ENCODE results near the gene CRIM1.

Gene CRIM1

DNA sequence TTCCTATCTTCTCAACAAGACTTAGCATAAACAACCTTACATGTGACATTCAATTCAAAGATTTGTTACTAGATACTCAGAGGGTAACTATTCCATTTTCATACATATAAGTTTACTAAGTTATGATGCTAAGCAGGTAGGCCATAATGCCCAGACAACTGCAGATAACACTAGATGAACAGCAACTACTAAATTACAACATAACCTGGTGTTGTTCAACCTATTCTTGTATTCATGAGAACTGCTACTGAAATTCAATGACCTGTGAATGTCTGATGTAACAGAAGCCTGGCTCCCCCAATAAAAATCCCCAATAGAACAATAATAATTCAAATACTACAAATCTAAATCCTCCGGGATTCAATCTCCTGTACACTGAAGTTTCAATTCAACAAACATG lies 217.6 kb downstream of the CRIM1 start:
- no peak for DNase-seq (ENCODE audit: low read depth in 2 of 2, low spot score in 1 of 2)

DNA sequence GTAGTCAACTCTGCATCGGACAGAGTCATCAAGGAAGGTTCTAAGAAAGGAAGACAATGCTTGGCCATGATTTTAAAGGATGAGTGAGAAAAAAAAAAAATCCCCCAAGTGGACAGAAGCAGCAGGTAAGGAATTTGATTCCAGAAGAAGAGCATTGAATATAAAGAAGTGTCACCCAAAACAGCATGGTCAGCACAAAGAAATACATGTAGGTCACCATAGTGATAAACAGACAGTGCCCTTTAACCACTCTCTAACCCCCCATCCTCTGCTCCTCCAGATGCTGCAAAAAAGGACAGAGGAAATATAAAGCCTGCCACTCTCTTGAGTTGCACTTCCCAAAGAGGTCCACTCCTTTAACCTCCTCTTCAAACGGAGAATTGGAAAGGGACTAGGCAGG lies 219.0 kb downstream of the CRIM1 start:
- no peak for DNase-seq (ENCODE audit: low read depth in 2 of 2, low spot score in 1 of 2)

DNA sequence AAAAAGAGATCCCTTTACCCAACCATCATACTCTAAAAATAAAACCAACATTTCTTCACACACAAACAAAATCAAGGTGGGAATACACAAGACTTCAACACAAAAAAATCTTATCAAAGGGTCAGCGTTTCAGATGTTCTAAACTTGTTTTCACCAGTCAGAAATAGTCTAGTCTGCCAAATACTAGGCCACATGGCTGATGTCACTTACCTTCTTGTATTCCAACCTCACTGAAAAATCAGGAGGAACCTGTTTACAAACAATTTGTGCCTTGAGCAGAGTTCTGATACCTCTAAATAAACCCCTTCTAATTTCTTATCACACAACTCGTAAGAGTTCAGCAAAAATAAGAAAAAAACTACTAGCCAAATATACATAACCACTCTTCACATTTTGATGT lies 222.3 kb downstream of the CRIM1 start:
- no peak for DNase-seq (ENCODE audit: low read depth in 2 of 2, low spot score in 1 of 2)

DNA sequence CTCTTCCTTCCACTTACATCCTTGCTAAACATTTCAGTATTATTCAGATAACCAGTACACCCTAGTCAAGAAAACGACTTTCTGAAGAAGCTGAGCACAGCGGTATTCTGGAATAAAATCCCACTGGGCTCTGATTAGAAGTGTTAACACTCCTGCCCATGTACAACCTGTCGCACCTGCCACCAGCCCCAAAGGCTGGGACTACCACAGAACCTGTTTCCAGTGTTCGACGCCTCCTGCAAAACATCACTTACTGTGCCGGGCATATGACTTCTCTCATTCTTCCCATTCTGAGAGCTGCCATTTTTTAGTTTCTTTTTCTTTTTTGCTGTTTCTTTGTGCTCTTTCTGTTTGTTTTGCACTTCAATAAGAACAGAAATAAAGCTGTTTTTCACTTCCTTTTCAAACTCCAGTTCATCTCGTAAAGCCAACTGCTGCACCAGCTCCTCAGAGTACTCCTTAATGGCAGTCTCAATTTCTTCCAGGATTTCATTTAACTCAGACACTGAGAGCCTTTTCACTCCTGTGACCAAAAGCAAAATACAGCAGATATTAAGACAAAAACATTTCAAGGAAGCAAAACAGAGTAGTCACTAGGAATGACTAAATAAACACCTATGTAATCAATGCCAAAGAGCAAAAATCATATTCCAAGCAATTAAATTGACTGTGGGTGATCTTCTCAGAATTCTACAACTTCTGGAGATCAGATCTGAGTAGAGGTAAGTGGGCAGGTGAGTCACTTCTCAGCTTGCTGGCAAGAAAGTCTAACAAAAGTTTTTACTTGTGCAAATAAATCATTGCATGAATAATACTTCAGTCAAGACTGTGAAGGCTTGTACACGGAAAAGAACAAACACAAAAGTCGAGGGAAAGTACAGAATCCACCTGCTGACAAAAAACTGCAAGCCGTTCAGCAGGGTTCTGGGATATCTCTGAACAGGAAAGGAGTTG lies 223.0 kb downstream of the CRIM1 start:
- no peak for DNase-seq (ENCODE audit: low read depth in 2 of 2, low spot score in 1 of 2)

DNA sequence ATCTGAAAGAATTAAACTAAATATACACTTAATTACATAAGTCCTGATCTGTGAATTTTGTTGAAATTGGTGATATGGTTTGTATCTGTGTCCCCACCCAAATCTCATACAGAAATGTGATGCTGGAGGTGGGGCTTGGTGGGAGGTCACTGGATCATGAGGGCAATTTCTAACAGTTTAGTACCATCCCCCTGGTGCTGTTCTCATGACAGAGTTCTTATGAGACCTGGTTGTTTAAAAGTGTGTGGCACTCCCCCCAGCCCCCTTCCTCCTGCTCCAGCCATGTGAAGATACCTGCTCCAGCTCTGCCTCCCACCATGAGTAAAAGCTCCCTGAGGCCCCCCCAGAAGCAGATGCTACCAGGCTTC lies 223.7 kb downstream of the CRIM1 start:
- DNase-seq (ENCODE audit: low read depth in 2 of 2, low spot score in 1 of 2) = no peak

DNA sequence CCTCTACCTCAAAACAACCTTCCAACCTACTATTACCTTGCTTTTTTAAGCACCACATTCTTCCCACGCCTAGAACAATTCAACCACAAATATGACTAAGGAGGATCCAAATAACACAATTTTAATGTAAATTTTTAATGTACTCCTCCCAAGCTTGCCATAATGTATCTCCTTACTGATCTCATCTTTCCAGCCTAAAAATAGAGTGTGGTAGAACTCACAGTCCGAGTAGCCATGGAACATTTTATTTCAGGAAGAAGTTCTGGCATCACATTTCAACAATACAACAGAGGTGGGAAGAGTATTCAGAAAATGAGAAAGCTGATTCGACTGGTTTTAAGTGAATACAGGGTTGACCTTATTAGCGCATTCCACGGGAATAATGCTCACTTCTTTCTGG lies 227.0 kb downstream of the CRIM1 start:
- no peak for DNase-seq (ENCODE audit: low read depth in 2 of 2, low spot score in 1 of 2)

DNA sequence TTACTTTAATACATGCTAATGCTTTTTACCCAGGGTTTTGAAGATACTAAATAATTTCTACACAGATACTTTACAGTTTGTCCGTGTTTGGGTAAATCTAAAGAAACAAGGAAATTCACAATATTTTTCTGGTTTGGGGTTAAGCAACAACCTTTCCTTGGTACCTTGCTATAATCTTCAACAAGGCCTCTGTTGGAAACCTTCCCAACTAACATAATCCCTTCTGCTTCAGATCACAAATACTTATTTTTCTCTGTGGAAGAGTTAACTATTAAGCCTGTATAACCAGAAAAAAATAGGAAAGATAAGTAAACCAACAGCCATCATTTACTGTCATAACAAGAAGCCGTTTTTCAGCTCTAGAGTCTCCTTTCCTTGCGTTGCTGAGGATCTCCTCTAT lies 227.4 kb downstream of the CRIM1 start:
- no peak for DNase-seq (ENCODE audit: low read depth in 2 of 2, low spot score in 1 of 2)

DNA sequence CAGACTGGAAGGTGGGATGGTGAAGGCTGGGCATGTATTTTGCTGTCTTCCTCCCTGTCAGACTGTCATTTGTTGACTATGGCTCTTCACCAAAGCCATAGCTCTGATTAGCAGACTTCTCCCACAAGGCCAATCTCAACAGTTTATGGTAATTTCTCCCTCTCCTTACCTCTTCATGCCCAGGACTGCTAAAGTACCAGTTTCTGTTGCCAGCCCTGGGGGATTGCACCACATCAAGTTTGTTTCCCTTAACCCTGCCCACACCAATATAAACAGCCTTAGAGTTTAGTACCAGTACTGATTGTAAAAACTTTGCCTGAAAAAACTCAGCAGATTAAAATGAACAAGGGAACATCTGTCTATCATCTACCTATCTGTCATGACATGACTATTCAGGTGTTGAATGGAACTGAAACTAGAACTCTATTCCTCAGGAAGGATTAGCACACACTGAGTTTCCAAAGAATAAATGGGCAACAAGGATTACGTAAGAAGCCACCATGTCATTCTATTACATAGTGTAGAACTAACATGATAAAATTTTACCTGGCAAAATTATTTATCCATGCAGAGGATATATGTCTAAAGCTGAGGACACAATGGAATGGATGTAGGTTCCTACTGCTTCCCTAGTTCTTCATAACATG lies 228.7 kb downstream of the CRIM1 start:
- DNase-seq (ENCODE audit: low read depth in 2 of 2, low spot score in 1 of 2) = no peak

DNA sequence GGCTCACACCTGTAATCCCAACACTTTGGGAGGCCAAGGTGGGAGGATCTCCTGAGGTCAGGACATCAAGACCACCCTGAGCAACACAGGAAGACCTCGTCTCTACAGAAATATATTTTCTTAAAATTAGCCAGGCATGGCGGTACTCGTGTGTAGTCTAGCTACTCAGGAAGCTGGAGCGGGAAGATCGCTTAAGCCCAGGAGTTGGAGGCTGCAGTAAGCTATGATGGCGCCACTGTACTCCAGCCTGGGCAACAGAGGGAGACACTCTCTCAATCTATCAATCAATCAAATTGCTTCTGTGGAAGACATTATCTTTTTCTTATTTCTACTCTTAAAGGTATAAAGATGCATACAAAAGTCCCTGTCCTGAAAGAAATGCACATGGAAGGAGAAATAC lies 231.1 kb downstream of the CRIM1 start:
- no peak for DNase-seq (ENCODE audit: low read depth in 2 of 2, low spot score in 1 of 2)

DNA sequence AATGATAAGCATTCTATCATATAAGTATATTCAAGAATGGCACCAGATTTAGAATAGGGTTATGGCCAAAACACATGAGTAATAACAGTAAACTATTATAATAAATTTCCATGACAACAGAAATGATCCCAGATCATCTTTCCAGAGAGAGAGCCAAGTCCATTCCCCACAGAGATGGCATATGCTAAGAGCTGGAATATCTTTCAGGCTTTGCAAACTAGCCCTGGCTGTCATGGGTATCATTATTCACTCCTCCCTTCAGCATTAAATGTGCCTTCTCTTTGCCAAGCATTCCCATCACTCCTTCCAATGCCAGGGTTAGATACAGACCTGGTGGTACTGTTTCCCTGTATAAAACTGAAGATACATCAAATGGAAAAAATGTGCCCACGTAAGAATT lies 231.5 kb downstream of the CRIM1 start:
- no peak for DNase-seq (ENCODE audit: low read depth in 2 of 2, low spot score in 1 of 2)

DNA sequence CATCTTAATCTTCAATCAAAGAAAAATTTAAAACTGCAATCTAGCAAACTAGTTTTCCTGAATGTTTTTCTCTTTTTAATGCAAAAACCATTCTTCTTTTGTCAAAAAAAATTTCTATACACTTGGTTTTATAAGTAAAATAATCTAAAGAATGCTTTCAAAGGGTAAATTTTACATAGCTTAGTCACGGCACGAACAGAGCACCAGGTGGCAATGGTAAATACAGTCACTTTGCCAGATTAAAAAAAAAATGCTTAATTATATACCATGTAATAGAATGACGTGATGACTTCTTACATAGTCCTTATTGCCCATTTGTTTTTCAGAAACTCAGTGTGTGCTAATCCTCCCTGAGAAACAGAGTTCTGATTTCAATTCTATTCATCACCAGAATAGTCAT lies 232.0 kb downstream of the CRIM1 start:
- DNase-seq (ENCODE audit: low read depth in 2 of 2, low spot score in 1 of 2) = no peak

DNA sequence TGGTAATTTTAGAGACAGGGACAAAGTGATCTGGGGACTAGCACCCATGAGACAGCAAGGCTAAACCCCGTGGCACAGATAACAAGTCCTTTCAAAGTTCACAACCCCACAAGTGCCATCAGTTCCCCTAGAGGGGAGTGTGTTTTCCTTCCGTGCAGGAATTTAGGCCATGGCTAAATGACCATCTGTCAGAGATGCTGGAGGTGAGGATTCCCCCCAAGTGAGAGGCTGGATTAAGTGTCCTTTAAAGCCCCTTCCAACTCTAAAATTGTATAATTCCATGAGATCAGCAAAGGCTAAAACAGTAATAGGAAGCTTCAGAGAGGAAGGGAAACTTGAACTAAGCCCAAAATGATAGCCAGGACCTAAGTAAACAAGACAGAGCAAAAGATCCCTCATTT lies 233.7 kb downstream of the CRIM1 start:
- DNase-seq (ENCODE audit: low read depth in 2 of 2, low spot score in 1 of 2) = no peak

DNA sequence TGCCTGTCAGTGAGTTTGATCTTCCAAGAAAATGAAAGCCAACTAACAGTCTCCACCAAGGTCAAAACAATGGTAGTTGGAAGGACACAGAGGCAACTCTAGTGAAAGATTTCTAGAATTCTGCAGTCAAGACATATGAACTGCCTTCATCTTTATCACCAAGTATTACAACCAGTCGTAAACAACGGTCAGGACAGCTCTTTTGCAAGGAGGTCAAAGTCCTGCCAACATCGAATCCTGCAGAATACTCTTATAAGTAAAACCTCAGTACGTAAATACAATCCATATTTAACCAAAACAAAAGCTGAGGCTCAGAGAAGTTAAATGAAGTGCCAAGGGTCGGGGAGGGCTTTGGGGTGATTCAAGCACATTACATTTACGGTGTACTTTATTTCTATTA lies 239.3 kb downstream of the CRIM1 start:
- no peak for DNase-seq (ENCODE audit: low read depth in 2 of 2, low spot score in 1 of 2)

DNA sequence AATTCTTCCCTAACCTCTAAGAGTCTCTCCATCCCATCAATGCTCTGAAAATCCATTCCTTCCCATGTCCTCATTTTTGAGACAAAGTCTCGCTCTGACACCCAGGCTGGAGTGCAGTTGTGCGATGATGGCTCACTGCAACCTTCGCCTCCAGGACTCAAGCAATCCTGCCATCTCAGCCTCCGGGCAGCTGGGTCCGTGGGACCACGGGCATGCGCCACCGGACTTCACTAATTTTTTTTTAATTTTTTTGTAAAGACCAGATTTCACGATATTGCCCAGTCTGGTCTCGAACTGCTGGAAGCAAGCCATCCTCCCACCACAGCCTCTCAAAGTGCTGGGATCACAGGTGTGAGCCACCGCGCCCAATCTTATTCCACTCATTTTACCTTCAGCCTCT lies 240.8 kb downstream of the CRIM1 start:
- no peak for DNase-seq (ENCODE audit: low read depth in 2 of 2, low spot score in 1 of 2)

DNA sequence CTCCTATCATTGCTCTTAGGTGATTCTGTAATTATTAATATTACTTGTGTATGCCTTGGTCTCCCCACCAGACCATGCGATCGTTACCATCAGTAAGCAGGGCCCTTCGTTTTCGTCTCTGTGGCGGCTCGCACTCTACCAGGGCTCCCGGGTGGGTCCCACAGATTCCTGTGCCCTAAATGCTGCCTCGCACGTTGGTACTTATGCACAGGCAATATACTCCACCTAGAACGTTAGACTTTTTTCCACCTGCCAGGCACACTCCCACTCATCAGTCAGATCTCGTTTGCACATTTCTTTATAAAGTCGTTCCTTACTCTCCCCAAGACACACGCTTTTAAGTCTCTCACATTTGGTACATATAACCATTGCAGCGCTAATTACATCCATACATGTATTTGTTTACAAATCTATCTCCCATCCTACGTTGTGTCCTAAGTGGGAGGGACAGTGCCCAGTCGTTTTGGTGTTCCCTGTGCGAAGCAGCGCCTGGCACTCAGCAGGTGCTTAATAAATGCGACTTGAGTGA lies 241.5 kb downstream of the CRIM1 start:
- no peak for DNase-seq (ENCODE audit: low read depth in 2 of 2, low spot score in 1 of 2)

DNA sequence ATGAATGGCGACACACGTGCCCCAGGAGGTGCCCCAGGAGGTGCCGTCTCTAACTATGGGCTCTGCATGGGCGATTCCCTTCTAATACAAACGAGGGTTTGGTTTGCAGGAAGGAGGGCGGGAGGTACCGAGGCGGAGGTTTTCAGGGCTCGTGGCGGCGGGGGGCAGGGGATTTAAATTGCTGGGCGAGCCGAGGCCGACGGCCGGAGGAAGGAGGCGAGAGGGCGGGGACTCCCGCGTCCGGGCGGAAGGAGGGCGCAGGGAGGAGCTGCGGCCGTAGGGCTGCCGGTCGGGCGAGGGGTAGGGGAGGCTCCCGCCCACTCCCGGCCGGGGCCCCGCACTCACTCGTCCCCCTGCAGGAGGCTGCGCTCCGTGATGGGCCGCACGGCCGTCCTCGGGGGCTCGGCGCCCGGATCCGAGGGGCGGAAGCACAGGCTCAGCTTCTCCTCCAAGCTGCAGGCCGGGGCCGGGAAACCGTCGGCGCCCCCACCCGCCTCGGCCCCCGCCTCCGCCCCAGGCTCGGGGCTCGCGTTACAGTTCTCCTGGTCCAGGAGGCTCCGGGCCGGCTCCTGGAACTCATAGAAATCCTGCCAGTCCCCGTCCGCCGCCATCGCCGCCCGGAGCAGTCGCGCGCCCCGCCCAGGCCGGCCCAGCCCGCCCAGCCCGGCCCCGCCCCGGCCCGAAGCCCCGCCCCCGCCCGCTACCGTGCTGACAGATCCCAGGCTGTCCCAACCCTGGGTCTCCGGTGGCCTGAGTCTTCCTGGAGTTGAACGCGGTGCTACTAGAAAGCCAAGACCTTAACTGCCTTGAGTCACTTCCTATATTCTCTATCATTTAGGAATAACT lies 242.2 kb downstream of the CRIM1 start, which contains the start of gene FEZ2:
Gene FEZ2 (minus strand): TSS at position 637 of the 846 bp plus-strand sequence. CDS start 26 bp downstream, at position 611.
- DNase-seq (ENCODE audit: low read depth in 2 of 2, low spot score in 1 of 2) = peak; percentile 19 to 29
